Activated naive CD8-positive, alpha-beta T cell treated with anti-CD3 and anti-CD28 coated beads, Interleukin-2, amount 10 ng/mL, durations not matched to agents 7 days and 5 days (primary cell): Measurements from ENCODE around the gene GSTP1. TPM values are rescaled to one million over a fixed set of nuclear protein-coding genes. Genes with fewer than 3 reads are reported as not detected.
"Not testable (repeated sequence)": the region's sequence is repeated elsewhere in the genome, so short reads cannot be mapped to it uniquely, and the experiment has no call there.

Experiments used
- ATAC-seq: fragments of 150-1000 bp; cut with Tn5 transposase; one replicate; pipeline ENCODE4 v1.10.0; 2021; ENCODE audit warnings: low read depth, moderate library complexity
- POLR2A ChIA-PET: fragments of 350-600 bp; sonication (Branson Sonifier 250); formaldehyde crosslinking; loops from one replicate; lab custom pipeline; 2021; ENCODE audit warnings: antibody characterized with exemption; lab: Charles Lee
- DNase-seq: peaks from one replicate; pipeline ENCODE4 v3.0.0; 2021
- H3K27ac Mint-ChIP-seq: one replicate; pipeline ENCODE4 v1.8.0; 2022; ENCODE audit warnings: mild to moderate bottlenecking, mixed read lengths
- H3K27me3 Mint-ChIP-seq: one replicate; pipeline ENCODE4 v1.8.0; 2022; ENCODE audit warnings: mild to moderate bottlenecking, moderate library complexity, mixed read lengths
- H3K36me3 Mint-ChIP-seq: one replicate; pipeline ENCODE4 v1.8.0; 2021; ENCODE audit warnings: mild to moderate bottlenecking, mixed read lengths
- H3K4me1 Mint-ChIP-seq: one replicate; pipeline ENCODE4 v1.8.0; 2021; ENCODE audit warnings: mixed read lengths
- H3K4me3 Mint-ChIP-seq: one replicate; pipeline ENCODE4 v1.8.0; 2022; ENCODE audit warnings: mild to moderate bottlenecking, moderate library complexity, mixed read lengths
- H3K9me3 Mint-ChIP-seq: one replicate; pipeline ENCODE4 v1.8.0; 2021; ENCODE audit warnings: mixed read lengths
- total RNA-seq, 2 experiments: library from RNA; stranded (reverse); gene quantifications; one replicate each; pipeline ENCODE4 v1.2.3, GENCODE V29; 2021

The GSTP1 gene
- total RNA-seq, 2 experiments from 2014 or later, result 211 to 219 TPM

DNA sequence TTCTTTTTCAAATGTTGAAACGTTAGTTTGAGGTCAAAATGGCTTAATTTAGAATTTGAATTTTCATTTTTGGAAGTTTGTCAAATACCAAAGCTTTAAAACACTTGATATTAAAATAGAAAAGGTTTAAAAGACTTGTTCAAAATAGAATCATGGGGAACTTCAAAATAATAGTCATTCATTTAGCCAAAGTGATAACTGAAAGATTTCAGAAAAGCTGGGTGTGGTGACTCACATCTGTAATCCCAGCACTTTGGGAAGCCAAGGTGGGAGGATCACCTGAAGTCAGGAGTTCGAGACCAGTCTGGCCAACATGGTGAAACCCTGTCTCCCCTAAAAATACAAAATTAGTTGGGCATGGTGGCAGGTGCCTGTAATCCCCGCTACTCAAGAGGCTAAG is 10.9 kb downstream of the GSTP1 start:
- no peak overlapping the region for H3K4me3 Mint-ChIP-seq
- DNase-seq (no peak), ATAC-seq (no peak)
- POLR2A ChIA-PET, result no interaction called here
- H3K27ac Mint-ChIP-seq, result no peak overlapping the region
- peaks cover 5% of the 10 kb centered on the region for H3K4me1 Mint-ChIP-seq
- no peaks in the 10 kb centered on the region for H3K9me3 Mint-ChIP-seq
- H3K36me3 Mint-ChIP-seq, result no peaks in the 10 kb centered on the region
- peaks cover 13% of the 10 kb centered on the region for H3K27me3 Mint-ChIP-seq

DNA sequence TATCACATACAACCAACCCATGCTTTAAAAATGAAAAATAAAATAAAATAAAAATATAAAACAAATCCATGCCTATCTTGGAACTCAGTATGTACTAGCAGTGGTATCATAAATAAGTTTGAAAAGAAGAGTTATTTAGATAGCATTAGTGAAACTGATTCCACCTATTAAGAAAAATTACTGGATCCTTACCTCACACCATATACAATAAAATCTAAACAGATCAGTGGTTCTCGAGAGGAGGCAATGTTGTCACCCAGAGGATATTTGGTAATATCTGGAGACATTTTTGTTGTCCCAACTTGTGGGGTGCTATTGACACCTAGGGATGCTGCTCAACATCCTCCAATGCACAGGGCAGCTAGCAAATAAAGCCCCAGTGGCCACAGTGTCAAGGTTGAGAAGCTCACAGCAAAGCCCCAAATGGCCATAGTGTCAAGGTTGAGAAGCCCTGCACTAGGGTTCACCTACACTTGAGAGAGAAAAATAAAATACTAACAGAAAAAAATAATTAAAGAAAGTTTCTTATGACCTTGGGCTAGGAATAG is 13.2 kb downstream of the GSTP1 start:
- no peaks in the 10 kb centered on the region for H3K36me3 Mint-ChIP-seq
- ATAC-seq (no peak), DNase-seq (no peak)
- peaks cover 28% of the 10 kb centered on the region for H3K27me3 Mint-ChIP-seq
- no peaks in the 10 kb centered on the region for H3K9me3 Mint-ChIP-seq
- no peak overlapping the region for H3K4me3 Mint-ChIP-seq
- H3K27ac Mint-ChIP-seq, result no peak overlapping the region
- peaks cover 20% of the 10 kb centered on the region for H3K4me1 Mint-ChIP-seq
- POLR2A ChIA-PET, result no interaction called here

DNA sequence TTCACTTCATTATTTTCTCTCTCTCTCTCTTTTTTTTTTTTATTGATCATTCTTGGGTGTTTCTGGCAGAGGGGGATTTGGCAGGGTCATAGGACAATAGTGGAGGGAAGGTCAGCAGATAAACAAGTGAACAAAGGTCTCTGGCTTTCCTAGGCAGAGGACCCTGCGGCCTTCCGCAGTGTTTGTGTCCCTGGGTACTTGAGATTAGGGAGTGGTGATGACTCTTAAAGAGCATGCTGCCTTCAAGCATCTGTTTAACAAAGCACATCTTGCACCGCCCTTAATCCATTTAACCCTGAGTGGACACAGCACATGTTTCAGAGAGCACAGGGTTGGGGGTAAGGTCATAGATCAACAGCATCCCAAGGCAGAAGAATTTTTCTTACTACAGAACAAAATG is 13.8 kb downstream of the GSTP1 start:
- H3K4me3 Mint-ChIP-seq, POLR2A ChIA-PET, ATAC-seq, DNase-seq, H3K27ac Mint-ChIP-seq, H3K9me3 Mint-ChIP-seq, H3K36me3 Mint-ChIP-seq: not testable (repeated sequence)
- peaks cover 20% of the 10 kb centered on the region for H3K4me1 Mint-ChIP-seq
- H3K27me3 Mint-ChIP-seq, result peaks cover 29% of the 10 kb centered on the region

DNA sequence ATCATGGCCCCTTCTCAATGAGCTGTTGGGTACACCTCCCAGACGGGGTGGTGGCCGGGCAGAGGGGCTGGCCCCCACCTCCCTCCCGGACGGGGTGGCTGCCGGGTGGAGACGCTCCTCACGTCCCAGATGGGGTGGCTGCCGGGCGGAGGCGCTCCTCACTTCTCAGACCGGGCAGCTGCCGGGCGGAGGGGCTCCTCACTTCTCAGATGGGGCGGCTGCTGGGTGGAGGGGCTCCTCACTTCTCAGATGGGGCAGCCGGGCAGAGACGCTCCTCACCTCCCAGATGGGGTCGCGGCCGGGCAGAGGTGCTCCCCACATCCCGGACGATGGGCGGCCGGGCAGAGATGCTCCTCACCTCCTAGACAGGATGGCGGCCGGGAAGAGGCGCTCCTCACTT is 14.4 kb downstream of the GSTP1 start:
- H3K9me3 Mint-ChIP-seq, H3K36me3 Mint-ChIP-seq, ATAC-seq, DNase-seq, POLR2A ChIA-PET, H3K4me3 Mint-ChIP-seq, H3K27ac Mint-ChIP-seq: not testable (repeated sequence)
- peaks cover 29% of the 10 kb centered on the region for H3K27me3 Mint-ChIP-seq
- H3K4me1 Mint-ChIP-seq, result peaks cover 20% of the 10 kb centered on the region

DNA sequence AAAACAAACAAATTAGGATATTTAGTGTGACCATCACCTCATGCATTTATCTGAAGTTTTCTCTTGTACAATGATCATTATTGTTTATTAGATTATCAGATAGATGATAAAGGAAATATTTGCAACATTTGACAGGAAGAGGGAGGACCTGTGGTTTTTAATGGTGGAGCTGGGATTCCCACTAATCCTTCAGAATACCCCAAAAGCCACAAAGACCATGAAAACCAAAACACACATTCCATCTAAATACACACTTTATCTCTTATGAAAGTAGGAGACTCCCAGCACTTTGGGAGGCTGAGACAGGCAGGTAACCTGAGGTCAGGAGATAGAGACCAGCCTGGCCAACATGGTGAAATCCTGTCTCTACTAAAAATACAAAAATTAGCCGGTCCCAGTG is 15.5 kb downstream of the GSTP1 start:
- Mint-ChIP-seq H3K36me3 (no peaks in the 10 kb centered on the region), H3K9me3 (no peaks in the 10 kb centered on the region), H3K27ac (no peak overlapping the region), H3K4me1 (peaks cover 20% of the 10 kb centered on the region), H3K27me3 (peaks cover 32% of the 10 kb centered on the region), H3K4me3 (no peak overlapping the region)
- POLR2A ChIA-PET, result no interaction called here
- ATAC-seq (no peak), DNase-seq (no peak)

DNA sequence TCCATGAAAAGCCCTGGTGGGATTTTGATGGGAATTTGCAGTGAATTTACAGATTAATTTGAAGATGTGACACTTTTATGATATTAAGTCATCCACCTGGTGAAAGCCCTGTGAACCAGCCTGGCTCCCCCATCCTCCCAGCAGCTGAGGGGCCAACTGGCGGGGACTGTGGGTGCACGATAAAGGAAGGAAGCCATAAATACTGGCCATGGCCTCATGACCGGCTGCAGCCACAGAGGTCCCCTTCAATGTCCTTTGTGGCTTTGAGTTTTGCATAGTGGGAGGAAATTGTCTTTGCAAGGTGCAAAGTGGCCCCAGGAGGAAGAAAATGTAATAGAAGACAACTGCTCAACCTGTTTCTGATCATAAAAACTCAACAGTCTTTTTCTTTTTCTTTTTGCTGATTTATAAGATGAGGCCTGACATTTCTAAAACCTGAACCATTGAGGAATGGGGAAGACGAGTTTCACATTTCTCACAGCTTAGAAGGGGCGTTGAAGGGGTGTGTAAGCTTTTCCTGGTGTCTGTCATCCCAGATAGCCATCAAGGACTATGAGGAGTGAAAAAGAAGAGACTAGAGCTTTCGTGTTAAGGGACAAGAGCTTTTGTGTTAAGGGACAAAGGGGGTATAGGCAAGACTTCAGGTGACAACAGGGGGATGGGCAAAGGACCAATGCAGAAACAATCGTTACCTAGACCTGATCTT is 16.9 kb downstream of the GSTP1 start:
- DNase-seq (no peak), ATAC-seq (peak; percentile 39)
- H3K27me3 Mint-ChIP-seq, result peaks cover 31% of the 10 kb centered on the region
- H3K4me1 Mint-ChIP-seq, result peaks cover 20% of the 10 kb centered on the region
- peak overlapping the region; percentile 57 for H3K4me3 Mint-ChIP-seq
- no peaks in the 10 kb centered on the region for H3K36me3 Mint-ChIP-seq
- peak overlapping the region; percentile 54 for H3K27ac Mint-ChIP-seq
- POLR2A ChIA-PET, result no interaction called here
- H3K9me3 Mint-ChIP-seq, result no peaks in the 10 kb centered on the region

DNA sequence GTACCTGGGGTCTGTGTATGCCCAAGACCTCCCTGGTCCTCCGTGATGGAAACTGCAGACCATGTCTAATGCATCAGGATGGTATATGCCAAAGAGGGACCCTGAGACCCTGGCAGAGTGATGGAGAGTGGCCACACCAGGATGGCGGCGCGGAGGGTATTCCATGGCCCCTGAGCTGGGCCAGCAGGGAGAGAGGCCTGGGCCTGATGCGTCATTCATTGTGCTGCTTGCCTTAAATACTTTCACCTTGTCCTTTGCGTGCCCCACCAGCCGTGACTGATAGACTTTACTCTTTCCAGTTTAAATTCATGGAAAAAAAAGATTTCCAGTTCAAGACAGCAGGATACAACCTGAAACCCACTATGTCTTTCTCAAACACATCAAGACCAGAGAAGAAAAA is 17.5 kb downstream of the GSTP1 start:
- POLR2A ChIA-PET, result no interaction called here
- no peaks in the 10 kb centered on the region for H3K36me3 Mint-ChIP-seq
- DNase-seq, result no peak
- peaks cover 22% of the 10 kb centered on the region for H3K4me1 Mint-ChIP-seq
- H3K27me3 Mint-ChIP-seq, result peaks cover 30% of the 10 kb centered on the region
- no peaks in the 10 kb centered on the region for H3K9me3 Mint-ChIP-seq
- no peak for ATAC-seq
- peak overlapping the region; percentile 57 for H3K4me3 Mint-ChIP-seq
- no peak overlapping the region for H3K27ac Mint-ChIP-seq

DNA sequence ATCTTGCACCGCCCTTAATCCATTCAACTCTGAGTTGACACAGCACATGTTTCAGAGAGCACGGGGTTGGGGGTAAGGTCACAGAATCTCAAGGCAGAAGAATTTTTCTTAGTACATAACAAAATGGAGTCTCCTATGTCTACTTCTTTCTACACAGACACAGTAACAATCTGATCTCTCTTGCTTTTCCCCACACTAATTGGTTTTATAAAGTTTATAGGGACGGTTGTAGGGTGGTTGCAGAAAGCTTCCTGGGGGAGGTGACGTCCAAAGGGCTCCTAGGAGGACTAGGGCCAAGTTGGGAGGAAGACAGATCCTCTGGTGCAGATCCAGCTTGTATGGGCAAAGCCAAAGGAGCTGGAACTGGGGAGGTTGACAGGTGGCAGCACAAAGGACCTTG is 20.5 kb downstream of the GSTP1 start:
- Mint-ChIP-seq H3K4me1 (peaks cover 28% of the 10 kb centered on the region), H3K27me3 (peaks cover 24% of the 10 kb centered on the region)
- H3K27ac Mint-ChIP-seq, DNase-seq, H3K4me3 Mint-ChIP-seq, POLR2A ChIA-PET, ATAC-seq, H3K36me3 Mint-ChIP-seq, H3K9me3 Mint-ChIP-seq: not testable (repeated sequence)

DNA sequence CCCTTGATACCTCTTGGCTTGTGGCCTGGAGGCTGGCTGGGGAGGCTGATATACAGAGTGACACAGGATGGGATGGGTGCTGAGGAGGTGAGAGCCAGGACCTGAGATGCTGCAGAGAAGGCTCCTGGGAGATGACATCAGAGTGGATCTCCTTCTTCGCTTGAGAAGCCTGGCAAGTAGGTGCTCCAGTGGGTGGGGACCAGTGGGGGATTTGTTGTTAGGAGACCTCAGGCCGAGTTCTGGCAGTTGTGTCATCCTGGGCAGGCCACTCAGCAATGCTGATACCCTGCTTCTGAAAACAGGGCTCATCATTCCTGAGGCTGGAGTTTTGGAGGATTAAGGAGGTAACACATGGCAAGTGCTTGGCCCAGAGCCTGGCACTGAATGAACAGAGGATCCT is 21.2 kb downstream of the GSTP1 start:
- Mint-ChIP-seq H3K9me3 (no peaks in the 10 kb centered on the region), H3K27ac (no peak overlapping the region), H3K27me3 (peaks cover 18% of the 10 kb centered on the region), H3K4me3 (no peak overlapping the region), H3K36me3 (peaks cover 7% of the 10 kb centered on the region), H3K4me1 (peaks cover 23% of the 10 kb centered on the region)
- DNase-seq, result no peak
- no peak for ATAC-seq
- POLR2A ChIA-PET, result no interaction called here

DNA sequence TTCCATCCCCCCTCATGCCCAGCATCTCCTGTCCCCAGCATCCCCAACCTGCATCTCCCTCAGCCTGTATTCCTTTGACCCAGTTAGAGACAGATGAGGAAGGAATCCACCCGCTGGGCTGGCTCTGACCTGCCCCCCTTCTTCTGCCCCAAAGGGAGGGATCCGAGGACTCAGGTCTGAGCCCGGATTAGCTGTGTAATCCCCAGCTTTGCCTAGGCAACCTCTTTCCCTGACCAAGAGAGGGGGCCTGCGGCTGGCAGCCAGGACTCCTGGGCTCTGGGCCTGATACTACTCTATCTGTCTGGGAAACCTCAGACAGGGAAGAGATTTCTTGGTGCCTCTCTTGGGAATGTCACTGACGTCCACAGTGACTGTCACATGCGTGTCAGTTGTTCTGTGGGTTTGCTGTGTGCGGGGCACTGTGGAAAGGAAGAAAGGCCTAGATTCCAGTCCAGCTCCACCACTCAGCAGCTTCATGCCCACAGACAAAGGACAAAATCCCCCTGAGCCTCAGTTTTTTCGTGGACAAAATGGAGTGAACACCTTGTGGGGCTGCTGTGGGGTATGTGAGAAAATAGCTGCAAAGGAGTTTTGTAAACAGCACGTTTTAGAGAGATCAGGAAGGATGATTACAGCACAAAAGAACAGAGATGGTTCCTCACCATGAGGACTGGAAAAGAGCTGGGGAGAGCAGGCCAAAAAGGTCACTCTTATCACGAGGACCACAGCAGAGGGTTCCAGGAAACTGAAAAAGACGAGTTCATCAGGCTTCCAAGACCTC is 21.8 kb downstream of the GSTP1 start:
- POLR2A ChIA-PET, result interaction anchor here (1.2 kb wide), 1 partner anchor 24 kb away, joined by 4 read pairs; the partner anchor contains the start of gene NUDT8

DNA sequence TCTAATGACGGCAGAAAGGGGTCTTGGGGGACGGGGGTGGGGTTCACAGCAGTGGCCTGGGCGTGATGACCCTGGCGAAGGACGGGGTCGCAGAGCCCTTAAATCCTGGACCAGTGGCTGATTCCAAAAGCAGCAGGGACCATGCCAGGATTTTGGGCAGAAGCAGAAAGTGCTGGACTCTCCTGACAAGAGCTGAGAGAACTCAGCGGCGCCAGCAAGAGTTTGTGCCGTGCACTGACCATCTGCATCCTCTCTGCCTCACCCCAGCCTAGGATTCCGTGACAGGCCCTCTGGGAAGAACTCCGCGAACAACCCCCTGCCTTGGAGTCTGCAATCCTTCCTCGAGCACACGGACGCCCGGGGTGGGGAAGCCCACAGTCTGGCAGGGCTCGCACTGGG is 22.5 kb downstream of the GSTP1 start:
- ATAC-seq, result no peak
- H3K36me3 Mint-ChIP-seq, result peaks cover 7% of the 10 kb centered on the region
- peak overlapping the region; percentile 85 for H3K4me3 Mint-ChIP-seq
- no peak for DNase-seq
- H3K4me1 Mint-ChIP-seq, result peaks cover 11% of the 10 kb centered on the region
- H3K9me3 Mint-ChIP-seq, result no peaks in the 10 kb centered on the region
- H3K27me3 Mint-ChIP-seq, result peaks cover 8% of the 10 kb centered on the region
- POLR2A ChIA-PET, result interaction anchor here (1.2 kb wide), 1 partner anchor 24 kb away, joined by 4 read pairs; the partner anchor contains the start of gene NUDT8
- H3K27ac Mint-ChIP-seq, result peak overlapping the region; percentile 92

More for the DNA sequence above, 21.8 kb downstream of the GSTP1 start:
- Mint-ChIP-seq H3K4me3 (peak overlapping the region; percentile 44), H3K4me1 (peaks cover 17% of the 10 kb centered on the region), H3K36me3 (peaks cover 7% of the 10 kb centered on the region), H3K9me3 (no peaks in the 10 kb centered on the region), H3K27ac (peak overlapping the region; percentile 2), H3K27me3 (peaks cover 13% of the 10 kb centered on the region)
- DNase-seq (no peak), ATAC-seq (no peak)

DNA sequence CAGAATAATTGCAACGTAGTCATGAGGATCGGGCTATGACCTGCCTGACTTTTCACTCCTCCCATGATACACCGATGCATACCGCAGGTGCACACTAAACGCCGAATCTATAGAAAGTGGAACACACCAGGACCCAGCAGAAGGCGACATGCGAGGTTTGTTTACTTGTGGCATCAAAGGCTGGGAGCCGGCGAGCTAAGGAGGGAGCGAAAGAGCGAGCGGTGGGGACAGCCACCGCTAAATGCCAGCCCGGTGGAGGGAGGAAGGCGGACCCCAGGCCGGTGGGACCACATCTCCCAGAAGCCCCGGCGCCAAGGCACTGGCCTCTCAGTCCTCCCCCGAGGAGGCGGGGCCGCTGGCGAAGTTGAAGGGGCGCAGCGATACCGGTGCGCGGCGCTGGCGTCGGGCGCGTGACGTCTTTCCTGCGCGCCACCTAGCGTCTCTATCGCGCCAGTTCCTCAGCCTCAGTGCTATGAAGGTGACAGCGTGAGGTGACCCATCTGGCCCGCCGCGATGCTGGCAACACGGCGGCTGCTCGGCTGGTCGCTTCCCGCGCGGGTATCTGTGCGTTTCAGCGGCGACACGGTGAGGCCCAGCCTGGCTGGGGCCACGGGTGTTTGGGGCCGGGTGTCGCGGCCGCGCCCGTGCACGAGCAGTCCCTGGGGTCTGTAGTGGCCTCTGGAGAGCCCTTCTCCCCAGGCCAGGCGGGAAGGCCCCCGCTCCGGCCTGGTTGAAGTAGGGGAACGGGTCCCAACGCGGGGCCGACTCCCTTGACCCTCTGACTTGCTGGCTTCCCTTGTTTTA is 23.1 kb downstream of the GSTP1 start, which contains the start of gene NDUFV1:
Gene NDUFV1 (plus strand): TSS at position 445 of the 804 bp plus-strand sequence. CDS start 69 bp downstream, at position 514.
- no peaks in the 10 kb centered on the region for H3K9me3 Mint-ChIP-seq
- DNase-seq, result peak; percentile 97
- peak within 1 kb of the TSS; percentile 85 for H3K4me3 Mint-ChIP-seq
- peaks cover 10% of the 10 kb centered on the region for H3K4me1 Mint-ChIP-seq
- H3K27me3 Mint-ChIP-seq, result peaks cover 7% of the 10 kb centered on the region
- peak; percentile 99 for ATAC-seq
- H3K27ac Mint-ChIP-seq, result peak within 1 kb of the TSS; percentile 92
- POLR2A ChIA-PET, result no interaction called here
- peaks cover 7% of the 10 kb centered on the region for H3K36me3 Mint-ChIP-seq

DNA sequence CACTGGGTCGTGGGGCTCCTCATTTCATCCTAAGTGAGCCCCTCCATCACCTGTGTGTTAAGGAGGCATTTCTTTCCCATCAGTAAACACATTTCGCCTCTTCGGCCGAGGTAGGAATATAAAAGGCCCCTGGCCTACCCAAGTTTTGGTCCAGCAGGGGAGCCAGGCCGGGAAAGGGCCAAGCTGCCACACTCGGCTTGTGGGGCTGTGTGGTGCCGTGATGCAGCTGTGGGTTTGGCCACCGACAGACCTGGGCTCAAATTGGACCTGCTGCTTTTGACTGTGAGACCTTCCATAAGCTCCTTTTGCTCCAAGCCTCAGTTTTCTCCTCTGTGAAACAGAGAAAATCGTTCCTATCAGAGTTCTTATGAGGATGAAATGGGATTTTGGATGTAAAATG is 23.9 kb downstream of the GSTP1 start:
- POLR2A ChIA-PET, result interaction anchor here (1.0 to 1.2 kb wide), 2 partner anchors 9 to 30 kb away, joined by 3 read pairs; no protein-coding TSS in a partner anchor
- Mint-ChIP-seq H3K27me3 (peaks cover 3% of the 10 kb centered on the region), H3K9me3 (no peaks in the 10 kb centered on the region), H3K36me3 (peaks cover 8% of the 10 kb centered on the region), H3K4me3 (peak overlapping the region; percentile 85), H3K27ac (peak overlapping the region; percentile 92), H3K4me1 (peaks cover 10% of the 10 kb centered on the region)
- DNase-seq, result no peak
- ATAC-seq, result no peak
